GM18498 (cell line): Measurements from ENCODE around the gene CYP4F22.
"Not testable (repeated sequence)": the region's sequence is repeated elsewhere in the genome, so short reads cannot be mapped to it uniquely, and the experiment has no call there.

Experiments
- ATAC-seq: cut with Tn5 transposase; IDR thresholded peaks from one replicate; pipeline ENCODE4 v1.9.1; 2021; ENCODE audit warnings: mild to moderate bottlenecking, moderate library complexity; ENCODE audit not compliant: unreplicated experiment

The CYP4F22 gene

DNA sequence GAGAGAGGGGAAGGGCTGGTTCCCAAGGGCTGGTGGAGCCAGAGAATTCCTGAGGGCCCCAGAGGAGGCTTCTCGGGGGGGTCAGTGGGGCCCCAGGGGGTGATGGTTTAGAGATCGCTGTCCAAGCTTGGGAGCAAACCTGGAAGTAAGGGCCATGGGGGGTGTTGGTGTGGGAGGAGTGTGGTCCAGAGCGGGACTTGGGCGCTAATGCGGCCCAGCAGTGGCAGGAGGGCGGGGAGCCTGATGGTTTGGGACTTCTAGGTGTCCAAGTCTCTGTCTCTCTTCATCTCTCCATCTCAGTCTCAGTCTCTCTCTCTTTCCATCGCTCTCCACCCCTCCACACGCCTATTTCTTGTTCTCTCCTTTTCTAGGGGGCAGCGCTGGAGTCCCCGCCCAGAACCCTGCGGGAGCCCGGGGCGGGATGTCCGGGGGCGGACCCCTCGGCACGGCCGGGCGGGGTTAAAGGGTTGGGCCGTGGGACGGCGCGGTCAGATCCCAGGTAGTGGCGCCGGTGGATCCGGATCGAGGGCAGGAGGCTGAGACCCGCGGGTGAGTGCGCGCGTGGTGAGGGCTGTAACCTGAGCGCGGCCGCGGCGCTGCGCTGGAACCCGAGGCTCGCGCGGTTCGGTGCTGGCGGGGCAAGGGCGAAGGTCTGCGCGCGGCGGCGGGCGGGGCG, at the start of gene CYP4F22:
Gene CYP4F22, plus strand, starts transcription at position 491 of the 676 bp plus-strand sequence. CDS start 16,812 bp downstream, outside the sequence.
- ATAC-seq, result no peak

- no peak for ATAC-seq
Measured at GRCh38 chr19:15461694-15462093, 46.6 kb upstream of the CYP4F22 start.

- peak; percentile 60 for ATAC-seq
Measured at GRCh38 chr19:15463861-15464371, 44.4 kb upstream of the CYP4F22 start.

DNA sequence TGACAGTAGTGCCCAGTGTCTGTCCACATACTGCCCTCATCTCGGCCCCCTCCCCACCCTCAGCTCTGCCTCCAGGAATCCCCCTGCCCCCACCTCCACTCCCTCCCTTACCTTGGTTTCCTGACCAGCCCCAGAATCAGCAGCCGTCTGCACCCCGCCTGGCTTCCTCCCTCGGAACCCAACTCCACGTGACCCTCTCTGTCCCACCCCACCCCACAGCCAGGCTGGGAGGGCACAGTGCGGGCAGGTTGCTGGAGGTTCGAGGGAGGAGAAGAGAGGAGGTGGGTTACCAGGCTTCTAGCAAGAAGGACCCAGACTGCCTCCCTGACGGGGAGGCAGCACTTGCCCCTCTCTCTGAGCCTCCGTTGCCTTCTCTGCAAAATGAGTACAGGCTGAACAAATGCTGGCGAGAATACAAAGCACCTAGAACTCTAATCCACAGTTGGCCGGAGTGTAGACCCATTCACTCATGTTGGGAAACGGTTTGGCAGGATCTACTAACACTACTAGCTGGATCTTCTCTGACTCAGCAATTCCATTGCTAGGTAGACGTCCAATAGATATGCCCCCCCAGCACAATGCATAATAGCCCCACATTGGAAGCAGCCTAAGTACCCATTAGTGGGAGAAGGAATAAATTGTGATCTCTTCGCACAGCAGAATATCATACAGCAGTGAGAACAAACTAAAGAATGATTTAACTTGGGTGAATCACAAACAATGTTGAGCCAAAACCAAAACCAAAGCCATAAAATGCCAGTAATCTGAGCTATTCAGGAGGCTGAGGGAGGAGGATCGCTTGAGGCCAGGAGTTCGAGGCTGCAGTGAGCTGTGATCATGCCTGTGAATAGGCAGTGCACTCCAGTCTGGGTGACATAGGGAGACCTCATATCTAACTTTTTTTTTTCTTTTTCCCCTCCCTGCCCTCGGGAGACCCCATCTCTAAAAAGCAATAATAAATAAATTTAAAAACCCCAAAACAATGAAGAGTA, 43.6 kb upstream of the CYP4F22 start, which contains the start of gene RASAL3:
Gene RASAL3, minus strand, starts transcription at position 151 of the 992 bp plus-strand sequence. CDS start 186 bp downstream, outside the sequence.
- peak; percentile 49 for ATAC-seq

DNA sequence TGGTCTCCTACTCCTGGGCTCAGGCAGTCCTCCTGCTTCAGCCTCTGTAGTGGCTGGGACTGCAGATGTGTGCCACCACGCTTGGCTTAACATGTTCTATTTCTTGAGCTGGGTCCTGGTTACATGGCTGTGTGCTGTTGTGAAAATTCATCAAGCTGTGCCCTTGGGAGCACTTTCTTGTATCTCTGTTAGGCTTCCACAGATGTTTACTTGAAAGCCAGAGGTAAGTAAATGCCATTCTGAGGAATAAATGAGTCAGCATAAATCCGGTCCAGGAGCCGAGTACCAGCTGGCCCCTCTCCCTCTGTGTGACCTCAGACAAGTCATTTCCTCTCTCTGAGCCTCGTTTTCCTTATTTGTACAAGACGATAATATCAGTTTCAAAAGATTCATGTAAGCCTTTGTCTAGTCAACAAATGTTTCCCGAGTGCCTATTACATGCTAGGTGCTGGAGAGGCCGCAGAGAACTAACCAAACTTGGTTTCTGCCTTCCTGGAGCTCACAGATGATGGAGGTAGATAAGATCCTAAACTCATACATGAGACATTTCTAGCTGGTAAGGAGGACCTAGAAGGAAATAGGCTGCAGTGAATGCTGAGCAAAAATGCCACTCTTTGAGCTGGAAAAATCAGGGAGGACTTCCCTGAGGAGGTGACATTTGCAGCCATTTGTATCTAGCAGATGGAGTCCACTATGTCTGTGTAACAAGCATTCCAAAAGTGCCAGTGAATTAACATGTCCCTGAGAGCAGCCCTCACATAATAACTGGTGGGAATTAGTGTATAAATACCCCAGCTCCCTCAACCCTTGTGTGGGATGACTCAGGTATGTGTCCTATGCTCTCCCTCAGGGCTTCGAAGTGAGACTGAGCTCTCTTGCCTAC, 41.2 kb upstream of the CYP4F22 start:
- peak; percentile 70 for ATAC-seq

- no peak for ATAC-seq
Measured at GRCh38 chr19:15467734-15468214, 40.6 kb upstream of the CYP4F22 start.

DNA sequence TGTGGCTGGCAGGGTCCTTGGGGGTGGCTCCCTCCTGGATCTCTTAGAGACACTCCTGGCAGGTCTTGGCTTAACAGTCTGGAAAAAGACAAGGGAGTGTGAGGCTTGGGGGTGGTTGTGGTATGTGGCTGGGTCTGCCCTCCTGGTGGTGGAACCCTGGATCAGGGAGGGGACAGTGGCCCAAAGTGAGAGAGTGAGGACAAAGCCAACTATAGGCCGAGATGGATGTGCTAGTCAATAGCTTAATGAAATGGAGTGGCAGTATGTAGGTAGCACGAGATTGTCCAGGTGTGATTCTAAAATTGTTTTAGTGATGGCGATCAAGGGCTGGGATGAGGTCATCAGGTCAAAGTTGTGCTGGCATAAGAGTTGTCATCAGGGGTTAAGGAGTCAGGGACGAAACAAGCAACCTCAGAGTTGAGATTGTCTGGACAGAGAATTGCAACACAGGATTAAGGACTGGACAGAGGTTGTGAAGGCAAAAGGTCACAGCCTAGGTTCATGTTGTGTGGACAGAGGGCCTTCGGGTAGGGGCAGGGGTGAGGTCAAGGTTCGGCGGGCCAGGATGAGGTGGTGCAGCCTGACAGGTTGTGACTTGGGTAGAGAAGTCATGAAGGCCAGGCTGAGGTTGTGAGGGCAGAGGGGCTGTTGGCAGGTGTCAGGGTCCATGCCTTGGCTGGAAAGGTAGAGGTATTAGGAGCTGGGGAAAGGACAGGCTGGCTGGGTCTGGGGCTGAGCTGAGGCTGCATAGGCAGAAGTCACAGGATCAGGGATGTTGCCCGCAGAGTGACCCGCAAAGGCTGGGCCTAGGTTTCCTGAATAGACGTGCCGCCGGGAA, 39.4 kb upstream of the CYP4F22 start:
- ATAC-seq, result no peak

- ATAC-seq, result no peak
Measured at GRCh38 chr19:15469513-15470297, 38.6 kb upstream of the CYP4F22 start.

DNA sequence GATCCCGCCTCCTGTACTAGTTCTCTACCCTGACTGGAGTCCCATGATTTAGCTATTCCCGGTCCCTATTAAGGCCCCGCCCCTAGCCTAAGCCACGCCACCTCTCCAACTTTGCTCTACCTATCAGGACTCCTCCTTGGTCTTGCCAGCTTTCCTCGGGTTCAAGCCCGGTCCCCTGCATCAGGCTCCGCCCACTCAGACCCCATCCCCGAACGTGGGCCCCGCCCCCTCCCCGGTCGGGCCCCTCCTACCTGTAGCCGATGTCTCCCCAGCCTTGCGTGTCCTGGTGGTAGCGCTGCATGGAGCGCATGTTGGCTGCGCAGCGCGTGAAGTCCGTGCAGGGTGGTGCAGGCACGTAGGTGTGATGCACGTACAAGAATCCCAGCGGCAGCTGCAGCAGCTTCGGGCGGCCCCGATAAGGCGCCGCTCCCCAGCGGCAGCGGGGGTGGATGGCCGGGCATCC, 36.7 kb upstream of the CYP4F22 start:
- ATAC-seq, result no peak

DNA sequence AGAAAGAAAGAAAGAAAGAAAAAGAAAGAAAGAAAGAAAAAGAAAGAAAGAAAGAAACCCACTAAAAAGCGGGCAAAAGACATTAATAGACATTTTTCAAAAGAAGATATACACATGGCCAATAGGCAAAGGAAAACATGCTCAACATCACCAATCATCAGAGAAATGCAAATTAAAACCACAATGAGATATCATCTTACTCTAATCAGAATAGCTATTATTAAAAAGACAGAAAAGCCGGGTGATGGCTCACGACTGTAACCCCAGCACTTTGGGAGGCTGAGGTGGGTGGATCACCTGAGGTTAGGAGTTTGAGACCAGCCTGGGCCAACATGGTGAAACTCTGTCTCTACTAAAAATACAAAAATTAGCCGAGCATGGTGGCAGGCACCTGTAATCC, 34.5 kb upstream of the CYP4F22 start:
- not testable (repeated sequence) for ATAC-seq

GRCh38 chr19:15475169-15475568, 33.2 kb upstream of the CYP4F22 start:
- ATAC-seq, result no peak

GRCh38 chr19:15475611-15476010, 32.7 kb upstream of the CYP4F22 start:
- no peak for ATAC-seq

GRCh38 chr19:15476325-15476724, 32.0 kb upstream of the CYP4F22 start:
- ATAC-seq, result no peak

DNA sequence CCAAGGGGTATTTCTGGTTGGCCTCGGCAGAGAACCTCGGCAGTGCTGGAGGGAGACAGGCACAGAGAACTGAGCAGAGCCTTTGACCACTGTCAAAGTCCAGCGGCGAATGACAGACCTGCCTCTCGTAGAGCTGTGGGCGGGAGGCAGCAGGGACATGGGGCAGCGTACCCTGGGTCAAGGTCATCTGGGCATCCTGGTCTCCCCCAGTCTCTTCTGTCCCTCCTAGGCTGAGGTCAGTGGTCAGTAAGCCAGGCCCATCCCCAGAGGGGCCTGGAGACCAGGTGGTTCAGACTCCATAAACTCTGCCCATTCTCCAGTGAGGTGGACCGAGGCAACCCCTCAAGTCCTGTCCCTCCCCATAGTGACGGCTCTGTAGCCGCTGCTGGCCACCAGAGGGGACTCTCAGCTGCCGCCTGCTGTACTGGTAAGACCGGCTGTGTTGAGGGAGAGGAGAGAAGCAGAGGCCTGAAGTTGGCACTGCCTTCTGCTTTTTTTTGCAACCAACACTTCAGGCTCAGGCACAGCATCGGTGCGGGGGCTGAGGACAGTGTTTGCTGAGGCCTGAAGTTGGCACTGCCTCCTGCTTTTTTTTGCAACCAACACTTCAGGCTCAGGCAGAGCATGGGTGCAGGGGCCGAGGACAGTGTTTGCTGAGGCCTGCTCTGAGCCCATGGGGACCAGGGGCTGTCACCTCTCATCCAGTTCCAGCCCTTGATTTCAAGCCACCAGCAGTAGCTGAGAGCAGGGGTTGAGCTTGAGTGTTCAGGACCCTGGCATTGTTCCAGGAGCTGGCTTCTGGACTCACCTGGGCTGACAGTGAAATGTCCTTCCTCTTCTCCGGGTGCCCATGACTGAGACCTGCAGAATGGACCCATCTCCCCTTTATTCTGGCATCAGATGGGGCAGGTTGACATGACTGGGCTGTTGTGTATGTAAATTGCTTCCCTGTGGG, 28.7 kb upstream of the CYP4F22 start, which contains the start of gene PGLYRP2:
Gene PGLYRP2, minus strand, starts transcription at position 111 of the 955 bp plus-strand sequence. CDS start 130 bp downstream, outside the sequence.
- ATAC-seq, result no peak

- ATAC-seq, result not testable (repeated sequence)
Measured at GRCh38 chr19:15480996-15481395, 27.3 kb upstream of the CYP4F22 start.

GRCh38 chr19:15485768-15486167, 22.6 kb upstream of the CYP4F22 start:
- ATAC-seq, result not testable (repeated sequence)

- no peak for ATAC-seq
Measured at GRCh38 chr19:15487038-15487437, 21.3 kb upstream of the CYP4F22 start.
